Activated naive CD8-positive, alpha-beta T cell (primary cell): ENCODE measurements around the gene SCGB1A1.
A peak's percentile ranks its signal among the peaks of the same experiment; 100 is the strongest.

Source experiments
- H3K27ac Mint-ChIP-seq: one replicate; pipeline ENCODE4 v1.8.0; 2021; ENCODE audit warnings: mixed read lengths
- H3K27me3 Mint-ChIP-seq: one replicate; pipeline ENCODE4 v1.8.0; 2021; ENCODE audit warnings: mixed read lengths
- H3K36me3 Mint-ChIP-seq: one replicate; pipeline ENCODE4 v1.8.0; 2021; ENCODE audit warnings: mixed read lengths
- H3K4me1 Mint-ChIP-seq: one replicate; pipeline ENCODE4 v1.8.0; 2021; ENCODE audit warnings: low read depth, mixed read lengths
- H3K4me3 Mint-ChIP-seq: one replicate; pipeline ENCODE4 v1.8.0; 2021; ENCODE audit warnings: mild to moderate bottlenecking, mixed read lengths
- H3K9me3 Mint-ChIP-seq: one replicate; pipeline ENCODE4 v1.8.0; 2021; ENCODE audit warnings: low read depth, mixed read lengths

The SCGB1A1 gene

GRCh38 chr11:62392506-62392905 lies 26.3 kb upstream of the SCGB1A1 start:
- H3K36me3 Mint-ChIP-seq: no peaks in the 10 kb centered on the region
- no peaks in the 10 kb centered on the region for H3K27me3 Mint-ChIP-seq
- no peak overlapping the region for H3K27ac Mint-ChIP-seq
- H3K4me3 Mint-ChIP-seq: no peak overlapping the region
- peaks cover 13% of the 10 kb centered on the region for H3K4me1 Mint-ChIP-seq
- H3K9me3 Mint-ChIP-seq: no peaks in the 10 kb centered on the region

- Mint-ChIP-seq H3K4me3 (no peak overlapping the region), H3K36me3 (no peaks in the 10 kb centered on the region), H3K9me3 (no peaks in the 10 kb centered on the region), H3K27me3 (no peaks in the 10 kb centered on the region), H3K4me1 (peaks cover 13% of the 10 kb centered on the region), H3K27ac (peak overlapping the region; percentile 46)
Observed at GRCh38 chr11:62393061-62393611, 25.7 kb upstream of the SCGB1A1 start.

- Mint-ChIP-seq H3K9me3 (no peaks in the 10 kb centered on the region), H3K36me3 (peaks cover 1% of the 10 kb centered on the region), H3K27me3 (no peaks in the 10 kb centered on the region), H3K4me3 (no peak overlapping the region), H3K27ac (no peak overlapping the region), H3K4me1 (peaks cover 19% of the 10 kb centered on the region)
Observed at GRCh38 chr11:62393735-62394134, 25.1 kb upstream of the SCGB1A1 start.

- no peak overlapping the region for H3K4me3 Mint-ChIP-seq
- peaks cover 2% of the 10 kb centered on the region for H3K36me3 Mint-ChIP-seq
- H3K9me3 Mint-ChIP-seq: no peaks in the 10 kb centered on the region
- no peak overlapping the region for H3K27ac Mint-ChIP-seq
- no peaks in the 10 kb centered on the region for H3K27me3 Mint-ChIP-seq
- H3K4me1 Mint-ChIP-seq: peaks cover 30% of the 10 kb centered on the region
Observed at GRCh38 chr11:62394825-62395538, 23.9 kb upstream of the SCGB1A1 start.

- Mint-ChIP-seq H3K4me1 (peaks cover 39% of the 10 kb centered on the region), H3K4me3 (no peak overlapping the region), H3K27ac (no peak overlapping the region)
Observed at GRCh38 chr11:62395885-62396551, 22.8 kb upstream of the SCGB1A1 start.

GRCh38 chr11:62398011-62398994 lies 20.5 kb upstream of the SCGB1A1 start:
- Mint-ChIP-seq H3K27me3 (no peaks in the 10 kb centered on the region), H3K4me3 (no peak overlapping the region), H3K4me1 (peaks cover 56% of the 10 kb centered on the region), H3K27ac (peak overlapping the region; percentile 76), H3K36me3 (peaks cover 2% of the 10 kb centered on the region), H3K9me3 (no peaks in the 10 kb centered on the region)

More at GRCh38 chr11:62395885-62396551, 22.8 kb upstream of the SCGB1A1 start:
- peaks cover 2% of the 10 kb centered on the region for H3K36me3 Mint-ChIP-seq
- no peaks in the 10 kb centered on the region for H3K9me3 Mint-ChIP-seq
- no peaks in the 10 kb centered on the region for H3K27me3 Mint-ChIP-seq

- Mint-ChIP-seq H3K4me1 (peaks cover 56% of the 10 kb centered on the region), H3K27ac (peak overlapping the region; percentile 76), H3K9me3 (no peaks in the 10 kb centered on the region), H3K4me3 (no peak overlapping the region), H3K27me3 (no peaks in the 10 kb centered on the region), H3K36me3 (peaks cover 2% of the 10 kb centered on the region)
Observed at GRCh38 chr11:62399172-62399877, 19.5 kb upstream of the SCGB1A1 start.

- peak overlapping the region; percentile 50 for H3K27ac Mint-ChIP-seq
- peaks cover 2% of the 10 kb centered on the region for H3K36me3 Mint-ChIP-seq
- no peaks in the 10 kb centered on the region for H3K27me3 Mint-ChIP-seq
- no peak overlapping the region for H3K4me3 Mint-ChIP-seq
- peaks cover 54% of the 10 kb centered on the region for H3K4me1 Mint-ChIP-seq
- no peaks in the 10 kb centered on the region for H3K9me3 Mint-ChIP-seq
Observed at GRCh38 chr11:62399878-62400266, 19.0 kb upstream of the SCGB1A1 start.

- H3K36me3 Mint-ChIP-seq: peaks cover 2% of the 10 kb centered on the region
- no peaks in the 10 kb centered on the region for H3K27me3 Mint-ChIP-seq
- H3K4me1 Mint-ChIP-seq: peaks cover 52% of the 10 kb centered on the region
- no peak overlapping the region for H3K4me3 Mint-ChIP-seq
- no peaks in the 10 kb centered on the region for H3K9me3 Mint-ChIP-seq
- H3K27ac Mint-ChIP-seq: peak overlapping the region; percentile 50
Observed at GRCh38 chr11:62400281-62400680, 18.6 kb upstream of the SCGB1A1 start.

GRCh38 chr11:62400760-62401159 lies 18.1 kb upstream of the SCGB1A1 start:
- peaks cover 2% of the 10 kb centered on the region for H3K36me3 Mint-ChIP-seq

GRCh38 chr11:62401356-62401755 lies 17.5 kb upstream of the SCGB1A1 start:
- Mint-ChIP-seq H3K9me3 (no peaks in the 10 kb centered on the region), H3K36me3 (peaks cover 2% of the 10 kb centered on the region), H3K27me3 (no peaks in the 10 kb centered on the region), H3K4me1 (peaks cover 52% of the 10 kb centered on the region), H3K4me3 (peak overlapping the region; percentile 89), H3K27ac (peak overlapping the region; percentile 98)

More at GRCh38 chr11:62400760-62401159, 18.1 kb upstream of the SCGB1A1 start:
- Mint-ChIP-seq H3K27ac (no peak overlapping the region), H3K27me3 (no peaks in the 10 kb centered on the region), H3K9me3 (no peaks in the 10 kb centered on the region), H3K4me1 (peaks cover 52% of the 10 kb centered on the region), H3K4me3 (peak overlapping the region; percentile 89)

GRCh38 chr11:62401811-62402210 lies 17.0 kb upstream of the SCGB1A1 start:
- Mint-ChIP-seq H3K4me3 (peak overlapping the region; percentile 89), H3K4me1 (peaks cover 52% of the 10 kb centered on the region), H3K9me3 (no peaks in the 10 kb centered on the region), H3K27ac (peak overlapping the region; percentile 98), H3K36me3 (peaks cover 2% of the 10 kb centered on the region), H3K27me3 (no peaks in the 10 kb centered on the region)

- peak overlapping the region; percentile 98 for H3K27ac Mint-ChIP-seq
- peaks cover 2% of the 10 kb centered on the region for H3K36me3 Mint-ChIP-seq
- H3K4me3 Mint-ChIP-seq: peak overlapping the region; percentile 89
- peaks cover 52% of the 10 kb centered on the region for H3K4me1 Mint-ChIP-seq
- H3K9me3 Mint-ChIP-seq: no peaks in the 10 kb centered on the region
- H3K27me3 Mint-ChIP-seq: no peaks in the 10 kb centered on the region
Observed at GRCh38 chr11:62402226-62402959, 16.4 kb upstream of the SCGB1A1 start.
